OCI-LY3 (cell line): ENCODE measurements around the gene DNASE2B.

Source experiments
- H2AFZ ChIP-seq: fragments of 200-600, 300-600 bp; shearing (Covaris generic); 2 replicates; pipeline ENCODE4 v1.6.0; 2014; ENCODE audit warnings: antibody characterized with exemption, low read depth, low read length
- H3K27ac ChIP-seq: fragments of 200-600, 300-600 bp; sonication (generic); 2 replicates; pipeline ENCODE4 v1.5.1; 2014; ENCODE audit warnings: mild to moderate bottlenecking, low read length, moderate library complexity, mixed read lengths
- H3K27me3 ChIP-seq: fragments of 200-600, 300-600 bp; sonication (generic); 2 replicates; pipeline ENCODE4 v1.6.1; 2014; ENCODE audit warnings: low read depth, low read length, mixed read lengths
- H3K36me3 ChIP-seq: fragments of 200-600, 300-600 bp; sonication (generic); replicated peaks from 2 replicates; pipeline ENCODE3; 2014; ENCODE audit warnings: low read depth, low read length, mixed read lengths
- H3K4me1 ChIP-seq: fragments of 300-600, 200-600 bp; sonication (generic); 2 replicates; pipeline ENCODE4 v1.6.1; 2014; ENCODE audit warnings: low read length, mixed read lengths
- H3K4me2 ChIP-seq: fragments of 200-600, 300-600 bp; sonication (generic); 2 replicates; pipeline ENCODE4 v1.6.1; 2014; ENCODE audit warnings: low read length, mixed read lengths
- H3K4me3 ChIP-seq: fragments of 300-600, 200-600 bp; sonication (generic); 2 replicates; pipeline ENCODE4 v1.5.1; 2014; ENCODE audit warnings: antibody characterized with exemption, mild to moderate bottlenecking, low read length, moderate library complexity
- H3K79me2 ChIP-seq: fragments of 300-600, 200-600 bp; shearing (Covaris generic); 2 replicates; pipeline ENCODE4 v1.6.1; 2014; ENCODE audit warnings: mild to moderate bottlenecking, low read length, mixed read lengths
- H3K9ac ChIP-seq: fragments of 300-600, 200-600 bp; shearing (Covaris generic); 2 replicates; pipeline ENCODE4 v1.6.0; 2014; ENCODE audit warnings: mild to moderate bottlenecking, low read length, moderate library complexity
- H3K9me3 ChIP-seq: fragments of 200-600, 300-600 bp; shearing (Covaris generic); 2 replicates; pipeline ENCODE4 v1.6.1; 2014; ENCODE audit warnings: low read length, mixed read lengths; ENCODE audit not compliant: insufficient read depth
- H4K20me1 ChIP-seq: fragments of 200-600, 300-600 bp; sonication (generic); 2 replicates; pipeline ENCODE4 v1.6.1; 2016; ENCODE audit warnings: low read length, mixed read lengths; ENCODE audit not compliant: insufficient read depth
- CTCF ChIP-seq: fragments of 200-600, 300-600 bp; sonication (generic); IDR thresholded peaks from 2 replicates; pipeline ENCODE4 v1.5.1; 2014; ENCODE audit warnings: antibody characterized with exemption, low read length, low read depth
- EZH2phosphoT487 ChIP-seq: fragments of 200-600 bp; shearing (Covaris generic); IDR thresholded peaks from 2 replicates; pipeline ENCODE4 v1.6.1; 2018; ENCODE audit warnings: antibody characterized with exemption, mixed run types, low read depth

Gene DNASE2B

GRCh38 chr1:84398175-84399155 lies at the start of gene DNASE2B:
Gene DNASE2B (plus strand): TSS chr1:84398484. CDS start chr1:84398565, 81 bp downstream.
- Histone ChIP-seq H3K9ac (no peak within 1 kb of the TSS), H3K27me3 (no peaks in the 10 kb centered on the region), H3K4me2 (no peak within 1 kb of the TSS), H4K20me1 (no peaks in the 10 kb centered on the region), H3K4me1 (peaks cover 2% of the 10 kb centered on the region; the same call in 1 of the 2 replicates), H3K9me3 (no peaks in the 10 kb centered on the region), H3K27ac (no peak within 1 kb of the TSS), H3K4me3 (no peak within 1 kb of the TSS), H3K79me2 (no peaks in the 10 kb centered on the region), H3K36me3 (no peaks in the 10 kb centered on the region), H2AFZ (no peak within 1 kb of the TSS)
- TF ChIP-seq EZH2phosphoT487 (no peak), CTCF (no peak)

GRCh38 chr1:84348759-84349158 lies 49.5 kb upstream of the DNASE2B start:
- TF ChIP-seq CTCF (no peak), EZH2phosphoT487 (no peak)
- H2AFZ ChIP-seq, result no peak overlapping the region
- H3K27me3 ChIP-seq, result no peaks in the 10 kb centered on the region
- H4K20me1 ChIP-seq, result no peaks in the 10 kb centered on the region
- no peaks in the 10 kb centered on the region for H3K9me3 ChIP-seq
- H3K36me3 ChIP-seq, result no peaks in the 10 kb centered on the region
- H3K9ac ChIP-seq, result no peak overlapping the region
- no peaks in the 10 kb centered on the region for H3K79me2 ChIP-seq
- no peak overlapping the region for H3K27ac ChIP-seq
- H3K4me2 ChIP-seq, result no peak overlapping the region
- H3K4me1 ChIP-seq, result no peaks in the 10 kb centered on the region
- no peak overlapping the region for H3K4me3 ChIP-seq

GRCh38 chr1:84350104-84350503 lies 48.2 kb upstream of the DNASE2B start:
- Histone ChIP-seq H3K36me3 (no peaks in the 10 kb centered on the region), H2AFZ (no peak overlapping the region), H3K27ac (no peak overlapping the region), H3K9ac (no peak overlapping the region), H3K4me2 (no peak overlapping the region), H3K27me3 (no peaks in the 10 kb centered on the region), H4K20me1 (no peaks in the 10 kb centered on the region), H3K4me3 (no peak overlapping the region), H3K79me2 (no peaks in the 10 kb centered on the region), H3K9me3 (no peaks in the 10 kb centered on the region), H3K4me1 (no peaks in the 10 kb centered on the region)
- TF ChIP-seq EZH2phosphoT487, result no peak
- TF ChIP-seq CTCF, result no peak

- Histone ChIP-seq H3K4me1 (no peaks in the 10 kb centered on the region), H3K79me2 (no peaks in the 10 kb centered on the region), H3K27me3 (no peaks in the 10 kb centered on the region), H3K9ac (no peak overlapping the region), H4K20me1 (no peaks in the 10 kb centered on the region), H3K27ac (no peak overlapping the region), H3K9me3 (no peaks in the 10 kb centered on the region), H2AFZ (no peak overlapping the region), H3K36me3 (no peaks in the 10 kb centered on the region), H3K4me3 (no peak overlapping the region), H3K4me2 (no peak overlapping the region)
- no peak for TF ChIP-seq CTCF
These were observed 47.7 kb upstream of the DNASE2B start for GRCh38 chr1:84350550-84350949.
